ENCODE measurements around the gene MGA.

DNA sequence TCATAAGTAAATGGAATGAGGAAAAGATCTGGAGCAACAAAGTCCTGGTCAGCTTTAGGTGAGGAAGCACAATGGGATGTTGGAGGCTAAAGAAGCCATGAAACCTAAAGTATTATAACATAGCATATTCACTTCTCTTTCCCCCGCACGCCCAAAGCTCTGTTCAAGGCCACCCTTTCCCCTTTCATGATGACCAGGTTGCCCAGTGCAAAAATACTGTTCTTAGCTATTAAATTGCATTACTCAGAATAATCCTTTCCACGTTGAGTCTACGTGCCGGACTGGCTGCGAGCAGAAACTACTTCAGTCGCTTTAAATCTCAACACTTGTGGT, 113.5 kb downstream of the MGA start:
- TF ChIP-seq, protein P1, sequence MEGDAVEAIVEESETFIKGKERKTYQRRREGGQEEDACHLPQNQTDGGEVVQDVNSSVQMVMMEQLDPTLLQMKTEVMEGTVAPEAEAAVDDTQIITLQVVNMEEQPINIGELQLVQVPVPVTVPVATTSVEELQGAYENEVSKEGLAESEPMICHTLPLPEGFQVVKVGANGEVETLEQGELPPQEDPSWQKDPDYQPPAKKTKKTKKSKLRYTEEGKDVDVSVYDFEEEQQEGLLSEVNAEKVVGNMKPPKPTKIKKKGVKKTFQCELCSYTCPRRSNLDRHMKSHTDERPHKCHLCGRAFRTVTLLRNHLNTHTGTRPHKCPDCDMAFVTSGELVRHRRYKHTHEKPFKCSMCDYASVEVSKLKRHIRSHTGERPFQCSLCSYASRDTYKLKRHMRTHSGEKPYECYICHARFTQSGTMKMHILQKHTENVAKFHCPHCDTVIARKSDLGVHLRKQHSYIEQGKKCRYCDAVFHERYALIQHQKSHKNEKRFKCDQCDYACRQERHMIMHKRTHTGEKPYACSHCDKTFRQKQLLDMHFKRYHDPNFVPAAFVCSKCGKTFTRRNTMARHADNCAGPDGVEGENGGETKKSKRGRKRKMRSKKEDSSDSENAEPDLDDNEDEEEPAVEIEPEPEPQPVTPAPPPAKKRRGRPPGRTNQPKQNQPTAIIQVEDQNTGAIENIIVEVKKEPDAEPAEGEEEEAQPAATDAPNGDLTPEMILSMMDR (IDR thresholded peaks at IDR 0.05; ENCODE audit: insufficient read depth, low read length, poor library complexity, severe bottlenecking) = no peak
- TF ChIP-seq EZH2phosphoT487 (conservative IDR thresholded peaks at IDR 0.05; ENCODE audit: low read length) = no peak

Measured in SU-DHL-6 (cell line).